T-helper 17 cell (primary cell): ENCODE data around the gene HORMAD2. TPM values are rescaled to one million over a fixed set of nuclear protein-coding genes. Genes with fewer than 3 reads are reported as not detected.

Experiments used
- ATAC-seq: fragments of 150-1000 bp; cut with Tn5 transposase; 2 replicates; pipeline ENCODE4 v1.10.0; 2021; ENCODE audit warnings: mild to moderate bottlenecking, moderate library complexity
- DNase-seq, 3 donors: peaks; one replicate each; pipeline versions ENCODE4 v3.0.0 to v3.0.0-alpha.2; 2020 to 2021
- H3K9me3 ChIP-seq: one replicate; pipeline ENCODE4 v1.7.0; 2013; ENCODE audit warnings: low read length, mild to moderate bottlenecking; ENCODE audit not compliant: control insufficient read depth, poor library complexity, severe bottlenecking
- H3K27ac Mint-ChIP-seq: one replicate; pipeline ENCODE4 v1.8.0; 2022; ENCODE audit warnings: mild to moderate bottlenecking, moderate library complexity, mixed read lengths
- H3K27me3 Mint-ChIP-seq: one replicate; pipeline ENCODE4 v1.8.0; 2022; ENCODE audit warnings: mixed read lengths
- H3K36me3 Mint-ChIP-seq: one replicate; pipeline ENCODE4 v1.8.0; 2022; ENCODE audit warnings: low read depth, mixed read lengths
- H3K4me1 Mint-ChIP-seq: one replicate; pipeline ENCODE4 v1.8.0; 2022; ENCODE audit warnings: mild to moderate bottlenecking, mixed read lengths
- H3K4me3 Mint-ChIP-seq: one replicate; pipeline ENCODE4 v1.8.0; 2022; ENCODE audit warnings: mild to moderate bottlenecking, moderate library complexity, mixed read lengths
- total RNA-seq, 4 donors: library from RNA in 2 of 4; stranded (reverse) in 2 of 4; gene quantifications; one replicate each; pipeline ENCODE4 v1.2.3 and lab custom pipeline; 2022 to 2026

HORMAD2 gene
- total RNA-seq, 2 donors from 2014 or later = not detected

DNA sequence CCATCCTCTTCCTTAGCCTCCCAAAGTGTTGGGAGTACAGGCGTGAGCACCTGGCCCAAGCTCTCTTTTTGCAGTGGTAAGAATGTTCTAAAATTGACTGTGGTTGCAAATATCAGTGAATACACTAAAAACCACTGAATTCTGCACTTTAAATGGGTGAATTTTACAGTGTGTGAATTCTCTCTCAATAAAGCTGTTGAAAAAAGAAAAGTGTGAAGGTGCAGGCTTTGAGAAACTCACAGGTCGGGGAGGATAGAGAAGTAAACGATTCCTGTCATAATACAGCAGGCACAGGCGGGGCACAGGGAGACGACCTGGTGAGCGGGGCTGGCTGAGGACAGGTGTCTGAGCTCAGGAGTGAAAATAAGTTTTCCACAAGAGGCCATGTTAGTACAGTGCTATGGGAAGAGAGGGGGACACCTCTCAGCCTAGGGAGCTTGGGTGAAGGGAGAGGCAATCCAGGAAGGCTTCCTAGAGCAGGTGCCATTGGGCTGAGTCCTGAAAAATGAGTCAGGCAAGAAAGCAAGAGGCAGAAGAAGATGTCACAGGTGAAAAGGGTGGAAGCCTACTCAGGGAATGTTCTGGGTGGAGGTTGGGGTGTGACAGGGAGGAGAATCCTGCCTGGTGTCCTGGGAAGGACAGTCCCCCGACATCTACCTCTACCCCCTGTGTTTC, 140.2 kb downstream of the HORMAD2 start:
- Mint-ChIP-seq H3K27me3 (no peaks in the 10 kb centered on the region), H3K4me1 (peaks cover 55% of the 10 kb centered on the region), H3K27ac (peak overlapping the region; percentile 91), H3K36me3 (no peaks in the 10 kb centered on the region), H3K4me3 (peak overlapping the region; percentile 87)
- no peaks in the 10 kb centered on the region for H3K9me3 ChIP-seq
- no peak for DNase-seq
- ATAC-seq = no peak

GRCh38 chr22:30221121-30221992, 141.1 kb downstream of the HORMAD2 start:
- H3K4me1 Mint-ChIP-seq = peaks cover 58% of the 10 kb centered on the region

DNA sequence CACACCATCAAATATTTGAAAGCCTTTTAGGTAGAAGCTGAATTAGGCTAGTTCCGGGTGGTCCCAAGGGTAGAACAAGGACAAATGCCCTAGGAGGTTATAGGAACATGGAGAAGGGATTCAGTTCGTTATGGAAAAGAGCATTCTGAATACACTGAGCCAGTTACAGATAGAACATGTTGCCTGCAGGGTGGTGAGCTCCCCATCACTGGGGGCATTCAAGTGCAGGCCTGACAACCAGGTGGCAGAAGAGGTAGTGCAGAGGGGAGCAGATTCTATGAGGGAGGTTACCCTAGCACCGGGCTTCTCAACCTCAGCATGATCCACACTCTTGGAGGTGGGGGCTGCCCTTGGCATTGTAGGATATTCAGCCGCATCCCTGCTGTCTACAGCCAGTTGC, 142.1 kb downstream of the HORMAD2 start:
- Mint-ChIP-seq H3K27ac (peak overlapping the region; percentile 29), H3K27me3 (no peaks in the 10 kb centered on the region)

More at GRCh38 chr22:30221121-30221992, 141.1 kb downstream of the HORMAD2 start:
- peak; percentile 84 for ATAC-seq
- no peaks in the 10 kb centered on the region for H3K9me3 ChIP-seq
- H3K4me3 Mint-ChIP-seq = peak overlapping the region; percentile 87
- DNase-seq = peak in 2 of 3 donors; percentile 22 to 26
- H3K36me3 Mint-ChIP-seq = no peaks in the 10 kb centered on the region
- H3K27ac Mint-ChIP-seq = peak overlapping the region; percentile 91
- no peaks in the 10 kb centered on the region for H3K27me3 Mint-ChIP-seq

DNA sequence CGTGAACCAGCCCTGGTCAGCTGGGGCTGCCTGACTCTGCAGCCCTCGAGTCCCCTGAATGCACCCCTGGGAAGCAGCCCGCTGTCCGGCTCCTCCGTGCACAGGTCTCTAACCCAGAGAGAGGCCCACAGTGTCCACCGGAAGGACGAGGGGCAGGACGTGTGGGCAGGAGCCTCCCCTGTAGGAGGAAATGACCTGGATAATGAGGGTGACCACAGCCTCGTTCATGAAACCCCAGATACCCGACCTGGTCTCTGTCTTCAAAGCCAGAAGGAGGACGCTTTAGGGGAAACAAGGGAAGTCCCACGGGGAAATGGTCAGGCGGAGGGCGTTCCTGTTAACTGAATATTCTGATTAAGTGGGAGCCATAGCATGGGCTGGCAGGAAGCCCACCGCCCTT, 143.0 kb downstream of the HORMAD2 start:
- H3K9me3 ChIP-seq = no peaks in the 10 kb centered on the region
- Mint-ChIP-seq H3K4me3 (no peak overlapping the region), H3K27ac (no peak overlapping the region), H3K27me3 (no peaks in the 10 kb centered on the region), H3K4me1 (peaks cover 65% of the 10 kb centered on the region), H3K36me3 (no peaks in the 10 kb centered on the region)
- ATAC-seq = no peak
- DNase-seq = no peak

More for the DNA sequence above, 142.1 kb downstream of the HORMAD2 start:
- H3K4me1 Mint-ChIP-seq = peaks cover 60% of the 10 kb centered on the region
- H3K4me3 Mint-ChIP-seq = no peak overlapping the region
- no peaks in the 10 kb centered on the region for H3K9me3 ChIP-seq
- ATAC-seq = no peak
- H3K36me3 Mint-ChIP-seq = no peaks in the 10 kb centered on the region
- DNase-seq = no peak

- Mint-ChIP-seq H3K27ac (peak overlapping the region; percentile 53), H3K27me3 (no peaks in the 10 kb centered on the region), H3K36me3 (no peaks in the 10 kb centered on the region), H3K4me1 (peaks cover 67% of the 10 kb centered on the region), H3K4me3 (no peak overlapping the region)
- DNase-seq (no peak), ATAC-seq (no peak)
- no peaks in the 10 kb centered on the region for H3K9me3 ChIP-seq
Measured at GRCh38 chr22:30224161-30224857, 144.0 kb downstream of the HORMAD2 start.

DNA sequence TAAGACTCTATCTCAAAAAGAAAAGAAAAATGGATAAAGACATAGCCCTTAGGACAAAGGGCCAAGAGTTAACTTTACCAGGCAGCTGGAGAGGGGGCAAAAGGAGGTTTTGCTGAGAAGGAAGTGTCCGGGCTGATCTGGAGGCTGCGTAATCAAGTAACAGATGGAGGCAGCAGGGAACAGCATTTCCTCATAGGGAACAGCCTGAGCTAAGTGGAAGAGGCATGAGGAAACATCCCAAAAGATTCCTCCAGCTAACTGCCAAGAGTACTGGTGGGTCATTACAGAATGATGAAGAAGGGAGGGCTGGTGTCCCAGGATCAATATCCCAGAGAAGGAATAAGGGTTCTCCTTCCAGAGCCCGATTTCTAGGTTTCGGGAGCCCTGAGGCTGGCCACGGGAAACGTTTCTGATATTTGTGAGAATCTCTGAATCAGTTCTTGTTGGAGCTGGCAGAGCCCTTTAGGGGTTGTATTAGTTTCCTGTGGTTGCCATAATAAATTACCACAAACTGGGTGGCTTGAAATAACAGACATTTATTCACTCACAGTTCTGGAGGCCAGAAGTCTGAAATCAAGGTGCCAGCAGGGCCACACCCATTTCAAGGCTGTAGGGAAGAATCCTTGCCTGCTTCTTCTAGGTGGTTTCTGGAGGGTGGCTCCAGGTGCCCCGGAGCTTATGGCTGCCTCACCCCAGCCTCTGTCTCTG, 145.1 kb downstream of the HORMAD2 start:
- no peak overlapping the region for H3K4me3 Mint-ChIP-seq
- H3K9me3 ChIP-seq = no peaks in the 10 kb centered on the region
- H3K4me1 Mint-ChIP-seq = peaks cover 57% of the 10 kb centered on the region
- no peaks in the 10 kb centered on the region for H3K36me3 Mint-ChIP-seq
- peak overlapping the region; percentile 82 for H3K27ac Mint-ChIP-seq
- ATAC-seq (no peak), DNase-seq (no peak)
- no peaks in the 10 kb centered on the region for H3K27me3 Mint-ChIP-seq

GRCh38 chr22:30226192-30226832, 146.0 kb downstream of the HORMAD2 start:
- DNase-seq = no peak
- Mint-ChIP-seq H3K4me1 (peaks cover 49% of the 10 kb centered on the region), H3K27ac (peak overlapping the region; percentile 82), H3K27me3 (no peaks in the 10 kb centered on the region), H3K36me3 (no peaks in the 10 kb centered on the region), H3K4me3 (peak overlapping the region; percentile 33)
- no peaks in the 10 kb centered on the region for H3K9me3 ChIP-seq
- no peak for ATAC-seq

Other genes starting within 250 kb of the HORMAD2 start
- 10 to 100 TPM; 65.9 to 79.8 TPM for gene ASCC2, start 242.2 kb upstream of the HORMAD2 start, total RNA-seq
- 10 to 100 TPM; 53.9 to 55.7 TPM for gene MTMR3, start 197.3 kb upstream of the HORMAD2 start, total RNA-seq
- gene LIF, start 166.3 kb downstream of the HORMAD2 start, total RNA-seq = 1 to 10 TPM; 1.8 to 5.3 TPM
- 10 to 100 TPM; 29.1 to 35.2 TPM for gene OSM, start 186.4 kb downstream of the HORMAD2 start, total RNA-seq
- 10 to 100 TPM; 10.6 to 12.4 TPM for gene CASTOR1, start 209.0 kb downstream of the HORMAD2 start, total RNA-seq
- 10 to 100 TPM; 46.9 to 63.1 TPM for gene TBC1D10A, start 246.5 kb downstream of the HORMAD2 start, total RNA-seq